ENCODE data around the gene SNX33.
A peak's percentile ranks its signal among the peaks of the same experiment; 100 is the strongest.
"Not testable (repeated sequence)": the region's sequence is repeated elsewhere in the genome, so short reads cannot be mapped to it uniquely, and the experiment has no call there.

SNX33 gene

GRCh38 chr15:75620058-75620820 is 27.5 kb upstream of the SNX33 start:
- H3K4me3 ChIP-seq (ENCODE audit: low read length) = no peak overlapping the region
- no peak for DNase-seq (ENCODE audit: low read depth)
- TF ChIP-seq CTCF (conservative IDR thresholded peaks at IDR 0.05; ENCODE audit: low read depth, low read length) = no peak

GRCh38 chr15:75620841-75621391 is 26.8 kb upstream of the SNX33 start:
- H3K4me3 ChIP-seq (ENCODE audit: low read length) = no peak overlapping the region
- DNase-seq (ENCODE audit: low read depth) = no peak

GRCh38 chr15:75622505-75622904 is 25.2 kb upstream of the SNX33 start:
- no peak for TF ChIP-seq CTCF (conservative IDR thresholded peaks at IDR 0.05; ENCODE audit: low read depth, low read length)
- DNase-seq (ENCODE audit: low read depth) = no peak
- H3K4me3 ChIP-seq (ENCODE audit: low read length) = no peak overlapping the region

More at GRCh38 chr15:75620841-75621391, 26.8 kb upstream of the SNX33 start:
- TF ChIP-seq CTCF (conservative IDR thresholded peaks at IDR 0.05; ENCODE audit: low read depth, low read length) = no peak

- DNase-seq (ENCODE audit: low read depth) = peak; percentile 61
- no peak for TF ChIP-seq CTCF (conservative IDR thresholded peaks at IDR 0.05; ENCODE audit: low read depth, low read length)
- H3K4me3 ChIP-seq (ENCODE audit: low read length) = peak within 1 kb of the TSS; percentile 71
These were observed 22.0 kb upstream of the SNX33 start, which contains the start of gene SNUPN for GRCh38 chr15:75625542-75626347. TSS of gene SNUPN (minus strand) at chr15:75625725. CDS start at chr15:75621051, 4,674 bp downstream.

- DNase-seq (ENCODE audit: low read depth) = no peak
- no peak overlapping the region for H3K4me3 ChIP-seq (ENCODE audit: low read length)
- no peak for TF ChIP-seq CTCF (conservative IDR thresholded peaks at IDR 0.05; ENCODE audit: low read depth, low read length)
These were observed 15.8 kb upstream of the SNX33 start for GRCh38 chr15:75631935-75632334.

GRCh38 chr15:75633922-75634321 is 13.8 kb upstream of the SNX33 start:
- H3K4me3 ChIP-seq (ENCODE audit: low read length); DNase-seq (ENCODE audit: low read depth): not testable (repeated sequence)

GRCh38 chr15:75636026-75636425 is 11.7 kb upstream of the SNX33 start:
- no peak for DNase-seq (ENCODE audit: low read depth)
- H3K4me3 ChIP-seq (ENCODE audit: low read length) = no peak overlapping the region
- TF ChIP-seq CTCF (conservative IDR thresholded peaks at IDR 0.05; ENCODE audit: low read depth, low read length) = no peak
